ENCODE measurements around the gene TAS2R31.

GRCh38 chr12:11059041-11059440 is 27.8 kb upstream of the TAS2R31 start:
- TF ChIP-seq, protein P1, sequence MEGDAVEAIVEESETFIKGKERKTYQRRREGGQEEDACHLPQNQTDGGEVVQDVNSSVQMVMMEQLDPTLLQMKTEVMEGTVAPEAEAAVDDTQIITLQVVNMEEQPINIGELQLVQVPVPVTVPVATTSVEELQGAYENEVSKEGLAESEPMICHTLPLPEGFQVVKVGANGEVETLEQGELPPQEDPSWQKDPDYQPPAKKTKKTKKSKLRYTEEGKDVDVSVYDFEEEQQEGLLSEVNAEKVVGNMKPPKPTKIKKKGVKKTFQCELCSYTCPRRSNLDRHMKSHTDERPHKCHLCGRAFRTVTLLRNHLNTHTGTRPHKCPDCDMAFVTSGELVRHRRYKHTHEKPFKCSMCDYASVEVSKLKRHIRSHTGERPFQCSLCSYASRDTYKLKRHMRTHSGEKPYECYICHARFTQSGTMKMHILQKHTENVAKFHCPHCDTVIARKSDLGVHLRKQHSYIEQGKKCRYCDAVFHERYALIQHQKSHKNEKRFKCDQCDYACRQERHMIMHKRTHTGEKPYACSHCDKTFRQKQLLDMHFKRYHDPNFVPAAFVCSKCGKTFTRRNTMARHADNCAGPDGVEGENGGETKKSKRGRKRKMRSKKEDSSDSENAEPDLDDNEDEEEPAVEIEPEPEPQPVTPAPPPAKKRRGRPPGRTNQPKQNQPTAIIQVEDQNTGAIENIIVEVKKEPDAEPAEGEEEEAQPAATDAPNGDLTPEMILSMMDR (IDR thresholded peaks at IDR 0.05; ENCODE audit: poor library complexity, severe bottlenecking): no peak
- no peak for TF ChIP-seq EP300 (conservative IDR thresholded peaks at IDR 0.05; ENCODE audit: poor library complexity, severe bottlenecking)
- no peak for TF ChIP-seq EZH2 (IDR thresholded peaks at IDR 0.05; ENCODE audit: borderline replicate concordance, insufficient read depth, low read length, poor library complexity, severe bottlenecking)

Measured in neural cell (in vitro differentiated cells).